Measurements from ENCODE around the gene AP1G2. TPM values are rescaled to one million over a fixed set of nuclear protein-coding genes. Genes with fewer than 3 reads are reported as not detected.

The AP1G2 gene
- total and polyA plus RNA-seq, 2 of the 13 experiments (the other 11 are each of a cell fraction or from before 2014, with no cell fraction given), result 96.9 to 611 TPM

- TF ChIP-seq ZNF580 (CRISPR knock-in tag; IDR thresholded peaks at IDR 0.05; ENCODE audit: borderline replicate concordance, low read depth) (no peak), ZNF430 (CRISPR knock-in tag; IDR thresholded peaks at IDR 0.05) (peak; percentile 59), SPEN (CRISPR knock-in tag; IDR thresholded peaks at IDR 0.05; ENCODE audit: low read depth) (no peak)
Observed at GRCh38 chr14:23582906-23583760, 15.5 kb upstream of the AP1G2 start (continued).

- peak overlapping the region; percentile 78 for H3K27ac ChIP-seq (ENCODE audit: extremely low read length, insufficient read depth, low read length)
- no peaks in the 10 kb centered on the region for H3K79me2 ChIP-seq (ENCODE audit: insufficient read depth, low read length)
- no peak overlapping the region for H3K4me2 ChIP-seq (ENCODE audit: low read depth, low read length)
- H3K9ac ChIP-seq (ENCODE audit: insufficient read depth, low read depth, low read length), result no peak overlapping the region
- DNase-seq (ENCODE audit: low spot score) (no peak), FAIRE-seq (no peak), ATAC-seq (peak; percentile 7)
- no peaks in the 10 kb centered on the region for H3K27me3 ChIP-seq (ENCODE audit: control insufficient read depth in 1 of 2, insufficient read depth in 2 of 2, low read length in 2 of 2)
- intact Hi-C loops (cut with micrococcal nuclease; ENCODE audit: unreplicated experiment) (loop anchor here (1.0 to 10.0 kb wide), 3 partner anchors 13 to 854 kb away; partner anchors contain the start of gene DHRS2), in situ Hi-C loops (cut with HindIII; ENCODE audit: extremely low pct_ligation_motif_present, low pct_unique_long_range_greater_than_20kb) (no loop called here)
- no peak overlapping the region for H3K4me3 ChIP-seq (replicated peaks in 1 of 3; ENCODE audit: insufficient read depth in 1 of 3, low read depth in 2 of 3, low read length in 3 of 3)
- H3K9me3 ChIP-seq (ENCODE audit: low read length), result no peaks in the 10 kb centered on the region
- H3K4me1 ChIP-seq (ENCODE audit: insufficient read depth, low read length), result peaks cover 39% of the 10 kb centered on the region
- 56% methylated on average over 8 of the region's 8 CpGs for WGBS (ENCODE audit: low lambda C conversion rate)
- no peak overlapping the region for H2AFZ ChIP-seq (ENCODE audit: low read length)
- POLR2A ChIA-PET, result interaction anchor here (0.6 to 8.8 kb wide), 25 partner anchors 9 to 581 kb away, joined by 3 to 924 read pairs (median 5); partner anchors contain the start of genes AP1G2, BCL2L2, DHRS2 and DHRS4
- H4K20me1 ChIP-seq (ENCODE audit: insufficient read depth, low read length), result no peaks in the 10 kb centered on the region
- CTCF ChIA-PET (ENCODE audit: low intra/inter-chr PET ratio, low total read pairs), result no interaction called here
- H3K36me3 ChIP-seq (replicated peaks in 1 of 2; ENCODE audit: control insufficient read depth in 1 of 2, insufficient read depth in 2 of 2, low read length in 2 of 2), result no peaks in the 10 kb centered on the region
- no TSS peak for BruUV-seq (replicated peaks)
- TF ChIP-seq GPN1 (CRISPR knock-in tag; IDR thresholded peaks at IDR 0.05; ENCODE audit: borderline replicate concordance), result no peak
- TF ChIP-seq HOXA9 (CRISPR knock-in tag; IDR thresholded peaks at IDR 0.05; ENCODE audit: borderline replicate concordance), result peak; percentile 63; the same call in 1 of the 2 replicates
- peak; percentile 28 for TF ChIP-seq TEAD3 (CRISPR knock-in tag; optimal IDR thresholded peaks at IDR 0.05; ENCODE audit: borderline replicate concordance)
- TF ChIP-seq JARID2 (CRISPR knock-in tag; IDR thresholded peaks at IDR 0.05; ENCODE audit: insufficient replicate concordance), result no peak
- no peak for TF ChIP-seq CBX2 (IDR thresholded peaks at IDR 0.05; ENCODE audit: low read depth, low read length)
- no peak for TF ChIP-seq CBX2 (CRISPR knock-in tag; IDR thresholded peaks at IDR 0.05; ENCODE audit: low read depth)
- no peak for TF ChIP-seq ZKSCAN1 (IDR thresholded peaks at IDR 0.05; ENCODE audit: low read length)
- TF ChIP-seq GATA4 (IDR thresholded peaks at IDR 0.05; ENCODE audit: borderline replicate concordance, low read depth), result no peak
- TF ChIP-seq MTA1 (CRISPR knock-in tag; IDR thresholded peaks at IDR 0.05; ENCODE audit: borderline replicate concordance), result 0 out of 2 replicates have a peak, but pooled peaks have one; percentile 45
- TF ChIP-seq ZZZ3 (CRISPR knock-in tag; IDR thresholded peaks at IDR 0.05; ENCODE audit: borderline replicate concordance), result 0 out of 2 replicates have a peak, but pooled peaks have one; percentile 26
- 0 out of 2 replicates have a peak, but pooled peaks have one; percentile 4 for TF ChIP-seq ZNF724P (CRISPR knock-in tag; IDR thresholded peaks at IDR 0.05; ENCODE audit: borderline replicate concordance)
- TF ChIP-seq ZNF780A (CRISPR knock-in tag; IDR thresholded peaks at IDR 0.05), result no peak
- no peak for TF ChIP-seq ZNF275 (CRISPR knock-in tag; IDR thresholded peaks at IDR 0.05; ENCODE audit: borderline replicate concordance)
- TF ChIP-seq MEF2D (CRISPR knock-in tag; IDR thresholded peaks at IDR 0.05), result no peak
- no peak for TF ChIP-seq ZNF766 (CRISPR knock-in tag; IDR thresholded peaks at IDR 0.05; ENCODE audit: borderline replicate concordance)
- peak; percentile 36; the same call in 1 of the 2 replicates for TF ChIP-seq HOMEZ (CRISPR knock-in tag; IDR thresholded peaks at IDR 0.05; ENCODE audit: low read depth)
- 0 out of 2 replicates have a peak, but pooled peaks have one; percentile 1 for TF ChIP-seq HNF4G (IDR thresholded peaks at IDR 0.05; ENCODE audit: borderline replicate concordance, low read depth, low read length)
- no peak for TF ChIP-seq HNF4G (CRISPR knock-in tag; IDR thresholded peaks at IDR 0.05; ENCODE audit: borderline replicate concordance, low read depth)
Observed at GRCh38 chr14:23580948-23581281, 13.3 kb upstream of the AP1G2 start.
